Naive thymus-derived CD8-positive, alpha-beta T cell (primary cell): ENCODE data around the gene PFKFB2. TPM values are rescaled to one million over a fixed set of nuclear protein-coding genes. Genes with fewer than 3 reads are reported as not detected.

Experiments used
- ATAC-seq, 2 donors: fragments of 150-1000 bp; cut with Tn5 transposase in 1 of 2; sonication (Bioruptor Pico), chemical (Tn5 transposase) in 1 of 2; 1 replicate in 1 of 2; 2 replicates in 1 of 2; pipeline ENCODE4 v1.10.0; 2021; ENCODE audit warnings: mild to moderate bottlenecking in 2 of 2, moderate library complexity in 2 of 2
- POLR2A ChIA-PET: fragments of 350-600 bp; sonication (Branson Sonifier 250); formaldehyde crosslinking; loops from one replicate; lab custom pipeline; 2021; ENCODE audit warnings: antibody characterized with exemption; lab: Charles Lee
- DNase-seq, 10 donors: peaks; one replicate each; pipeline versions ENCODE4 v3.0.0 to v3.0.0-alpha.2; 2020 to 2022
- H3K27ac Mint-ChIP-seq, 10 donors: one replicate each; pipeline ENCODE4 v1.8.0; 2020 to 2022; ENCODE audit warnings: mild to moderate bottlenecking in 10 of 10, mixed read lengths in 10 of 10, moderate library complexity in 4 of 10, inconsistent platforms in 1 of 10
- H3K27me3 Mint-ChIP-seq, 5 donors: one replicate each; pipeline ENCODE4 v1.8.0; 2021 to 2022; ENCODE audit warnings: mixed read lengths in 5 of 5
- H3K36me3 Mint-ChIP-seq, 3 donors: one replicate each; pipeline ENCODE4 v1.8.0; 2020 to 2022; ENCODE audit warnings: mixed read lengths in 3 of 3, mild to moderate bottlenecking in 2 of 3, inconsistent platforms in 1 of 3
- H3K4me1 Mint-ChIP-seq, 4 donors: one replicate each; pipeline ENCODE4 v1.8.0; 2021 to 2022; ENCODE audit warnings: mixed read lengths in 4 of 4
- H3K4me3 Mint-ChIP-seq, 10 donors: one replicate each; pipeline ENCODE4 v1.8.0; 2020 to 2022; ENCODE audit warnings: mild to moderate bottlenecking in 10 of 10, mixed read lengths in 10 of 10, moderate library complexity in 6 of 10, inconsistent platforms in 1 of 10
- H3K9me3 Mint-ChIP-seq, 9 donors: one replicate each; pipeline ENCODE4 v1.8.0; 2020 to 2022; ENCODE audit warnings: mixed read lengths in 9 of 9, mild to moderate bottlenecking in 3 of 9, inconsistent platforms in 1 of 9, moderate library complexity in 1 of 9
- polyA plus RNA-seq, 3 donors: library from polyadenylated mRNA; unstranded; fragments of 300-500 nt; fragmentation: Illumina TruSeq; gene quantifications; one replicate each; pipeline ENCODE4 v1.2.3, GENCODE V29; 2021
- total RNA-seq, 8 experiments: library from RNA in 2 of 8; stranded (reverse) in 2 of 8; gene quantifications; one replicate each; pipeline ENCODE4 v1.2.3 and lab custom pipeline; 2021 to 2026

Gene PFKFB2
- total and polyA plus RNA-seq, 5 experiments from 2014 or later, result 1.0 to 6.5 (median 1.3) TPM

DNA sequence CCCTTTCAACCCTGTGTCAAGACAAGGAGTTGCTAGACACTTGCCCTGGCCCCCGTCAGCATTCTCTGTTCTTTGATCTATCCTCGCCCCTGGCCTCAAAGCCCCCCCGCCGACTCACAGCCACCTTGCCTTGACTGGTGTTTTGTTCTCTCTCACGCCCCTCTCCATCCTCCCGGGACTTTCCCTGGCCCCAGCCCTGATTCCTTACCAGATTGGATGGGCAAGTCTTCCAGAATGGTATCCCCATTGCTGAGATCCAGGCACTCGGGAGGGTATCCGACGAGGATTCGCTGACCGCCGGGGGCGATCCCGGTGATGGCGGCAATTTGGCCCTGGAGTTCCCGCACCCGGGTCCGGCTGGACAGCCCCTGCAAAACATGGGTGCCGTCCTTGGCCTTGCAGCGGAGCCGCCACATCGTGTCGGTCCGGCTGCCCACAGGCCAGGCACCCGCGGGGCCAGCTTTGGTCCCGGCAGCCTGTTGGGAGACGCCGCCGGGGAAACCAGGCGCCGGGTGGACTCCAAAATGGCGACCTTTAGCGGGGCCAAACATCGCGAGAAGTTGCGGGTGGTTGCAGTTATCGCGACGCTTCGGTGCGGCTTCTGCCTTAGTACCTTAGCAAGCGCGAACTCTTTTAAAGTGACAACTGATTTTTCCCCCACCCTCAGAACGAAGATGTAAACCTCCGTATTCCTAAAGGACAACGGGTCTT, 2.4 kb upstream of the PFKFB2 start:
- DNase-seq, result peak; percentile 78 to 95 (median 89)
- POLR2A ChIA-PET, result interaction anchor here (1.5 to 1.9 kb wide), 2 partner anchors 20 to 271 kb away, joined by 4 to 5 read pairs; partner anchors contain the start of gene CD55
- ATAC-seq, result peak; percentile 48 to 53
- peaks cover 0 to 40% (median 11%) of the 10 kb centered on the region in 3 donors for H3K36me3 Mint-ChIP-seq
- no peaks in the 10 kb centered on the region for H3K27me3 Mint-ChIP-seq
- H3K9me3 Mint-ChIP-seq, result no peaks in the 10 kb centered on the region
- peak overlapping the region; percentile 91 to 100 (median 97) for H3K4me3 Mint-ChIP-seq
- H3K4me1 Mint-ChIP-seq, result peaks cover 23 to 83% (median 65%) of the 10 kb centered on the region in 4 donors
- H3K27ac Mint-ChIP-seq, result peak overlapping the region; percentile 86 to 99 (median 98)

DNA sequence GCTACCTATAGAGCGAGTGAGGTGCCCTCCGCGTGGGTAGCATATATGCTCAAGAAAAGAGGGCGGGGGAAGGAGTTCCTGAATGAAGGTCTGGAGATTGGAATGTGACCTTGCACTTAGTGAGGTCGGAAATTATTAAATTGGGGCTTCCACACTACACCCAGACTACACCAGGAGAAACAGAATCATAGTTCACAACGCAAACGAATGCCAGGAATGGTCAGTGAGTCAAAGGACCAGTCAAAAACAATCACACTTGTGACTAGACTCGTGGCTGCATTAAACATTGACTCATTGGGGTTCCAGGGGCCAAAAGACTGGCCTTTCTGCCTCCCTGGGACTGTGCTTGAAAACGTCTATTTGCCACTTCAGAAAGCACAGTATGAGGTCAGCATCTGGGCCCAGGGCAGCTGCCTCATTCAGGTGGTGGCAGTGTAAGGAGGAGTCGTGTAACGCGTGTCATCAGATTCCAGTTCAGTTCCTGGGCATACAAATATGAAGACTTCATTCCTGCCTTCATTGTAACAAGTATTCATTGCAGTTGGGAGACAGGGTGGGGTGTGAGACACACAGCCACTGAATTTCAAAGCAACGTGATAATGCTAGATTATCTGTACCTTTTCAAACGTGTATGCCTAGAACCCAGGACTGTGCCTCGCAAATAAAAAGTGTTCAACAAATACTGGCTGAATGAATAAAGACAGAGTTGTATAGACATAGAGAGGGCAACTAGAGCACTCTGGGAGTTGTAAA, 1.7 kb upstream of the PFKFB2 start, which contains the start of gene YOD1:
TSS of gene YOD1 (minus strand) at position 18 of the 753 bp plus-strand sequence. CDS start 178 bp downstream, outside the sequence.
- Mint-ChIP-seq H3K27ac (peak within 1 kb of the TSS; percentile 86 to 99 (median 98)), H3K9me3 (no peaks in the 10 kb centered on the region), H3K4me3 (peak within 1 kb of the TSS; percentile 91 to 100 (median 98)), H3K27me3 (no peaks in the 10 kb centered on the region), H3K4me1 (peaks cover 20 to 76% (median 59%) of the 10 kb centered on the region in 4 donors), H3K36me3 (peaks cover 0 to 33% (median 8%) of the 10 kb centered on the region in 3 donors)
- no peak for DNase-seq
- ATAC-seq, result no peak
- POLR2A ChIA-PET, result interaction anchor here (1.9 kb wide), 1 partner anchor 19 kb away, joined by 5 read pairs; no protein-coding TSS in a partner anchor

DNA sequence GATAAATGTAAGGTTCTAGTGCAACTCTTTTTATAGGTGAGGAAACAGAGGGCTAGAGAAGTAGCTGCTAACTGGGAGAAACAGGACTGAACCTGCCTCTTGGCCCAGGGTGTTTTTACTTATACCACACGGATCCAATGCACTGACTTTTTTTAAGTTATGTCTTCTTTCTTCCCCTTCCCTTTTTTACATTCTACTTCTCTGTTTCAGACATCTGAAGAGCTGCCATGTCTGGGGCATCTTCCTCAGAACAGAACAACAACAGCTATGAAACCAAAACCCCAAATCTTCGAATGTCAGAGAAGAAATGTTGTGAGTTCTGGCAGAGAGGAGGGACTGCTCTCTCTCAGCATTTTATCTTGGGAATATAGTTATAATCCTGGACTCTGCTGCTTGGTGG, 1.4 kb downstream of the PFKFB2 start:
- no peak for ATAC-seq
- POLR2A ChIA-PET, result interaction anchor here (1.6 to 1.9 kb wide), 2 partner anchors 17 to 267 kb away, joined by 4 to 5 read pairs; partner anchors contain the start of gene CD55
- Mint-ChIP-seq H3K27ac (peak overlapping the region in 9 of 10 donors; percentile 29 to 100 (median 84)), H3K36me3 (peaks cover 0 to 6% (median 0%) of the 10 kb centered on the region in 3 donors), H3K9me3 (no peaks in the 10 kb centered on the region), H3K4me1 (peaks cover 20 to 53% (median 44%) of the 10 kb centered on the region in 4 donors), H3K27me3 (no peaks in the 10 kb centered on the region), H3K4me3 (peak overlapping the region in 8 of 10 donors; percentile 81 to 100 (median 98))
- DNase-seq, result no peak

DNA sequence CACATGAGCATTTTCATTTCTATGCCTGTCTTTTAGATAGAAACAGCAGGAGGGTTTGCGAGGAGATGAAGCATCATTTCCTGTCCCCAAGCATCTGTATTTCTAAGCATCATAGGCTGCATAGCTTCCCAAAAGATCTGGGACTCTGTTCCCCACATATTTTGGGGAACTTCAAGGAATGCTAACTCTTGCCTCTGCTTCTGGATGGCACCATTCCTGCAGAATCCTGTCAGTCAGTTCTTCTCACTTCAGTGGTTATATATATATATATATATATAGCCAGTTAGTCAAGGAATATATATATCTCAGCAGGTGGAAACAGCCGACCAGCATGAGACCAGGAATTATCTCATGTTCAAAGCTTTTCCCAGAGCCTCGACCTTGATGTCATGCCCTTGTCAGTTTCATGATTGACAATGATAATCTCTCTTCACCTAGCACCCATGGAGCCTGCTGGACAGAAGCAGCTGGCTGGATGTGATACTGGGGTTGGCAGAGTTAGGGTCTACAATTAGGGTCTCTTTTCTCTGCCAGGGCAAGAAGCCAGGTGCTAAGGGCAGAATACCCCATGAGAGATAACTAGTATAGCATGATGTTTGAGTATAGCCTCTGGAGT, 2.4 kb downstream of the PFKFB2 start:
- no peak for ATAC-seq
- H3K36me3 Mint-ChIP-seq, result peaks cover 0 to 5% (median 0%) of the 10 kb centered on the region in 3 donors
- H3K4me3 Mint-ChIP-seq, result peak overlapping the region in 1 of 10 donors; percentile 99
- DNase-seq, result no peak
- peak overlapping the region in 4 of 10 donors; percentile 35 to 86 (median 77) for H3K27ac Mint-ChIP-seq
- no peaks in the 10 kb centered on the region for H3K27me3 Mint-ChIP-seq
- POLR2A ChIA-PET, result interaction anchor here (1.6 to 1.9 kb wide), 2 partner anchors 16 to 266 kb away, joined by 4 to 5 read pairs; partner anchors contain the start of gene CD55
- no peaks in the 10 kb centered on the region for H3K9me3 Mint-ChIP-seq
- H3K4me1 Mint-ChIP-seq, result peaks cover 14 to 45% (median 38%) of the 10 kb centered on the region in 4 donors

DNA sequence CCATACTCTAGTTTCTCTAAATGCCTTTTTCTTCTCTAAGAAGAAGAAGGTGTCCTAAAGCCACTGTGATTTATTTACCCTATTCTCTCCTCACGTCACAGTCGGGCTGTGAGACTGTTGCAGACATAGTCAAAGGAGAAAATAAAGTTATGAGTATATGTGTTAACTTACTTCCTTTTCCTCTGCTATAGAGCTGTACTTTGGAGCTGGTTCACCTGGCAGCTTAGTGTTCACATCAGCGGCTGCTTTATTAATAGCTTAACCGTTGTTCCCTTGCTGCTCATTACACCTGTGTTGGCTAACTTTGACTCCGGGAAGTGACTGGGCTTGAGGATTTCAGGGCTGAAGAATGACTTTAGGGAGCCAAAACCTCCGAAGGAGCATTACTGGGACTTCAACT, 3.6 kb downstream of the PFKFB2 start:
- no peaks in the 10 kb centered on the region for H3K27me3 Mint-ChIP-seq
- POLR2A ChIA-PET, result no interaction called here
- H3K9me3 Mint-ChIP-seq, result no peaks in the 10 kb centered on the region
- H3K27ac Mint-ChIP-seq, result no peak overlapping the region
- ATAC-seq (no peak), DNase-seq (no peak)
- peaks cover 0 to 13% (median 0%) of the 10 kb centered on the region in 3 donors for H3K36me3 Mint-ChIP-seq
- no peak overlapping the region for H3K4me3 Mint-ChIP-seq
- peaks cover 9 to 36% (median 30%) of the 10 kb centered on the region in 4 donors for H3K4me1 Mint-ChIP-seq

DNA sequence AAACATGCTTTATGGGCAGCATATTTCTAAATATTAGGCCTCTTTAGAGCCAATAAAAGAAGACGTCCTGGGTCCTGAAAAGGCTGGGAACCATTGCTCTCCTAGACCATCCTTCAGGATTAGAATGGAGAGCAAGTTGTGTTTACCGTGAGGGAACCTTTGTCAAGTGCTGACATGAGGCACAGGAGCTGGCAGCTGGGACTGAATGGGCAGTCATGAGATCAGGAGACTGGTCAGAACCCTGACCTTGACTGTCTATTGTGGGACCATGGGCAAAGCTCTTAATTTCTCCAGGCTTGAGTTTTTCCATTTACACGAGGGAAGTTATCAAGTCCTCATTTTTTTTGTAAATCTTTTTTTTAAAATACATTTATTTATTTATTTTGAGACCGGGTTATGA, 5.2 kb downstream of the PFKFB2 start:
- Mint-ChIP-seq H3K27me3 (no peaks in the 10 kb centered on the region), H3K9me3 (no peaks in the 10 kb centered on the region), H3K36me3 (peaks cover 6 to 27% (median 9%) of the 10 kb centered on the region in 3 donors), H3K4me1 (peaks cover 2 to 29% (median 17%) of the 10 kb centered on the region in 4 donors), H3K27ac (no peak overlapping the region), H3K4me3 (no peak overlapping the region)
- POLR2A ChIA-PET, result no interaction called here
- DNase-seq, result no peak
- no peak for ATAC-seq

DNA sequence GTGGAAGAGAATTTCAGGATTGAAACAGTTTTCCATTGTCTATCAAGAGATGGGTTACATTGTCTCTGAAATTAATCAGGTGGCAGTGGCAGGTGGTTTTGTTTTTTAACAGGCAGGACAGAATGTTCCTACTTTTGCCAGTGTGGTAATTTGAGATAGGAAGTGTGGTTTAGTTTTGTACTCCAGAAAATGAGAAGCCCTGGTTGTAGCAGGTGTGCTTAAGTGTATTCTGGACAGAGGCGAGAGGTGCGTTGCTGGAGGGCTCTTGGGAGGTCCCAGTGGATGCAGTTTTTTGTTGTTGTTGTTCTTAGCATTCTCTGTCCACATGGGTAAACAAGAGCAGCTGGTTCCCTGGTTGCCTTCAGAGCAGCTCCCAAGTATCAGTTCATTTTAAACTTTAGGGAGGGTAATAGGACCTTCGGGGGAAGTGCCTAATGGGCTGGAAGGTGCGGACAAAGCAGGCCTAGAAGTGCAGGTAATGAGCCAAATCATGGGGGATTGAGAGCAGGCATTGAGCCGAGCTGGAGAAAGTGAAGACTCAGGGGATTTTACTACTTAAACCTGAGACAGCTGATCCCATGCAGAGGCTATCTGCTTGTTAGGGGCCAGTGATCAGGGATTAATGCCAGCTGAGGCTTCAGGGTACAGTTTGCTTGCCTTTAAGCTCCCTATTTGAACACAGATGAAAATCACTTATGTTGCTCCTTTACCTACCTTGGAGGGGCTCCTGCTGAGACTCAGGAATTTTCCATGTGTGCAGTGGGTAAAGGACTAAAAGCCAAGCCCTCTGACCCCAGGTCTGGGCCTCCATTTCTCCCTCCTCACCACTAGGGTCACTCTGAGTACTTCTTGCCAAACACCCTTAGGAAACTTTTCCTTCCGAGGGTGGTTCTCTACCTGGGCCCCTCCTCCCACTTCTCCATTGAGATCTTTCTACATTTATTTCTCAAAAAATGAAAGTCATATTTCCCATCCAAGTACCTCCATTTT, 6.1 kb downstream of the PFKFB2 start:
- DNase-seq (no peak), ATAC-seq (no peak)
- no peaks in the 10 kb centered on the region for H3K9me3 Mint-ChIP-seq
- peak overlapping the region in 1 of 10 donors; percentile 5 for H3K27ac Mint-ChIP-seq
- no peaks in the 10 kb centered on the region for H3K27me3 Mint-ChIP-seq
- H3K36me3 Mint-ChIP-seq, result peaks cover 6 to 36% (median 9%) of the 10 kb centered on the region in 3 donors
- no peak overlapping the region for H3K4me3 Mint-ChIP-seq
- peaks cover 2 to 23% (median 12%) of the 10 kb centered on the region in 4 donors for H3K4me1 Mint-ChIP-seq
- POLR2A ChIA-PET, result no interaction called here

DNA sequence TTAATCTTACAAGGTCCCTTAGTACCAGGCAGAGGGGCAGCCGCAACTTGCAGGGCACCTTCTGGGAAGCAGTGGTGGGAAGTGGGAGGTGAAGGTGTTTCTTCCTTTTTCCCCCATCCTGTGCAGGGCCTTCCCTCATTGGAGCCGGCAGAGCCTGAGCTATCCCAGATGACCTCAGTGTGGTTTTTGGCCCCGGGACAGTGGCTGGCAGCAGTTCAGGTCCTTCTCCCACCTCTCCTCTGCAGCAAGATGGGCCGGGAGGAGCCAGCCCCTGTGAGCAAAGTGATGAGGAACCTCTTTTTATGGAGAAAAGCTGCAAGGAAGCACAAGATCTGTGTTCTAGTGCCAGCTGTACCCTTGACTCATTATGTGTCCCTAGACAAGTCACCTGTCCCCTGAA, 6.8 kb downstream of the PFKFB2 start:
- H3K4me3 Mint-ChIP-seq, result no peak overlapping the region
- no peak for DNase-seq
- no peaks in the 10 kb centered on the region for H3K27me3 Mint-ChIP-seq
- POLR2A ChIA-PET, result interaction anchor here (0.6 to 0.9 kb wide), 2 partner anchors 12 to 14 kb away, joined by 3 to 4 read pairs; no protein-coding TSS in a partner anchor
- no peak for ATAC-seq
- H3K4me1 Mint-ChIP-seq, result peaks cover 1 to 16% (median 7%) of the 10 kb centered on the region in 4 donors
- H3K36me3 Mint-ChIP-seq, result peaks cover 6 to 41% (median 9%) of the 10 kb centered on the region in 3 donors
- H3K27ac Mint-ChIP-seq, result no peak overlapping the region
- H3K9me3 Mint-ChIP-seq, result no peaks in the 10 kb centered on the region

DNA sequence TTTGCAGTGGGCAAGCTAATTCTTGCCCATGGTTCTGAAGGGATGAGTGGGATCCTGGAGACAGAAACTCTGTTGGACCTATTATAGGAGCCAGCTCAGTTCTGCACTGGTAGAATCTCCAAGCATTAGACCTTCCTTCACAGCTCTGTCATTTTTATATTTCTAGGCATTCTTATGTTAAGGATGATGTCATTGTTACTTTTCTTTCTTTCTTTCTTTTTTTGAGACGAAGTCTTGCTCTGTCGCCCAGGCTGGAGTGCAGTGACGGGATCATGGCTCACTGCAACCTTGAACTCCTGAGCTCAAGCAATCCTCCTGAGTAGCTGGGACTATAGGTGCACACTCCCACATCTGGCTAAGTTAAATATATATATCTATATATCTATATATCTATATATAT, 7.5 kb downstream of the PFKFB2 start:
- no peak for ATAC-seq
- Mint-ChIP-seq H3K36me3 (peaks cover 6 to 46% (median 9%) of the 10 kb centered on the region in 3 donors), H3K27ac (no peak overlapping the region), H3K4me3 (no peak overlapping the region), H3K9me3 (no peaks in the 10 kb centered on the region), H3K27me3 (no peaks in the 10 kb centered on the region), H3K4me1 (peaks cover 0 to 11% (median 6%) of the 10 kb centered on the region in 4 donors)
- no peak for DNase-seq
- POLR2A ChIA-PET, result interaction anchor here (0.6 to 0.9 kb wide), 2 partner anchors 11 to 15 kb away, joined by 3 to 4 read pairs; no protein-coding TSS in a partner anchor

DNA sequence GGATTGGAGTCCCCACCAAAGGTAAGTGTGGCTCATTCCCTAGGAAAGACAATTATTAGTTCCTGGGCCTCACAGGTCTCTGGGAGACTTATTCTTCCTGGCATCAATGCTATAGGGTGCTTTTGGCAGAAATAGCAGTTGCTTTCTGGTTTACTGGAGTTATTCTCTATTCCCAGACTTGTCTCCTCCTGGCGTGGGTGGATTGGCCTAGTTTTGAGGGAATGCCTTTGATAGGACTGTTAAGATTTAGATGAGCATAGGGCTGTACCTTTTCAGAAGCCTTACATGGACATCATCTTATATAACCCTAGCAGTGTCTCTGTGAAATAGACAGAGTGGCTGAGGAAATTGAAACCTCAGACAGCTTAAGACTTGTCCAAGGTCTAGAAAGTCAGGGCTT, 9.0 kb downstream of the PFKFB2 start:
- Mint-ChIP-seq H3K27me3 (no peaks in the 10 kb centered on the region), H3K27ac (no peak overlapping the region), H3K4me1 (peaks cover 0 to 11% (median 4%) of the 10 kb centered on the region in 4 donors), H3K36me3 (peaks cover 6 to 48% (median 9%) of the 10 kb centered on the region in 3 donors), H3K4me3 (no peak overlapping the region), H3K9me3 (no peaks in the 10 kb centered on the region)
- POLR2A ChIA-PET, result no interaction called here
- no peak for ATAC-seq
- no peak for DNase-seq

DNA sequence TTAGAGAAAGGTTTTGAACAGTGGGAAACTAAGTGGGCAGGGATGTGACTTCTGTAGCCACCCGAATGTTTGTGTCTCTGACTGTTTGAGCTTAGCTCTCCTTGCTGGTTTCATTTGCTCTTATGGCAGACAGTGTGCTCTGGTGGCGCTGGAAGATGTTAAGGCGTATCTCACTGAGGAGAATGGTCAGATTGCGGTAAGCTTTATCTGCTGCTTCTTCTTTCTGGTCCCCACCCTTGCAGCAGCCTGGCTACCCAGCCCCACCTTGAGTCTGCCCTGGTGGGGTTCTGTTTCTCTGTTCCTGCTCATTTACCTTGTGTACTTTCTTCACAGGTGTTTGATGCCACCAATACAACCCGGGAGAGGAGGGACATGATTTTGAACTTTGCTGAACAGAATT, 9.9 kb downstream of the PFKFB2 start:
- peaks cover 0 to 11% (median 4%) of the 10 kb centered on the region in 4 donors for H3K4me1 Mint-ChIP-seq
- no peak overlapping the region for H3K27ac Mint-ChIP-seq
- POLR2A ChIA-PET, result no interaction called here

More for the DNA sequence above, 9.9 kb downstream of the PFKFB2 start:
- DNase-seq (no peak), ATAC-seq (no peak)
- peaks cover 6 to 49% (median 14%) of the 10 kb centered on the region in 3 donors for H3K36me3 Mint-ChIP-seq
- no peaks in the 10 kb centered on the region for H3K27me3 Mint-ChIP-seq
- H3K4me3 Mint-ChIP-seq, result no peak overlapping the region
- H3K9me3 Mint-ChIP-seq, result no peaks in the 10 kb centered on the region
